CD4-positive, alpha-beta T cell treated with Interferon alpha-2 for 1 hour (primary cell): ENCODE measurements around the gene TRDN.
"Not testable (repeated sequence)": the region's sequence is repeated elsewhere in the genome, so short reads cannot be mapped to it uniquely, and the experiment has no call there.

ENCODE experiments used
- DNase-seq, 2 donors: peaks; one replicate each; pipeline ENCODE4 v3.0.0-alpha.2; 2020 to 2022

Gene TRDN

DNA sequence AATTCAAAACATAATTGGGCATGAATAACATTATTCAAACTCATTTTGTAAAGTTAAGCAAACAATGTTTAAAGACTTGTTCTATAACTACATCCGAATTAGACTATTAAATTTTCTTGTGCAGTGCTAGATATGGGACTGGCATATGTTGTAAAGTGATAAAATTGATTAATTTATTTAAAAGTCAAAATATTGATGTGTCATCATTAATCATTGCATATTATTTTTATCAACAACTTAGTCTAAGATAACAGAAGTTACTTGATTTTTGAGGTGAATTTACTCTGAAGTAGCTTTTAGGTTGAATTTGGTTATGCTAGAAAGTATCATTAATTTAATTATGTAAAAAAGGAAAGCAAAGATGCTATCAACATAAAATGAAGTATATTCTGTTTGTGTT lies 396.1 kb downstream of the TRDN start:
- DNase-seq, result no peak

DNA sequence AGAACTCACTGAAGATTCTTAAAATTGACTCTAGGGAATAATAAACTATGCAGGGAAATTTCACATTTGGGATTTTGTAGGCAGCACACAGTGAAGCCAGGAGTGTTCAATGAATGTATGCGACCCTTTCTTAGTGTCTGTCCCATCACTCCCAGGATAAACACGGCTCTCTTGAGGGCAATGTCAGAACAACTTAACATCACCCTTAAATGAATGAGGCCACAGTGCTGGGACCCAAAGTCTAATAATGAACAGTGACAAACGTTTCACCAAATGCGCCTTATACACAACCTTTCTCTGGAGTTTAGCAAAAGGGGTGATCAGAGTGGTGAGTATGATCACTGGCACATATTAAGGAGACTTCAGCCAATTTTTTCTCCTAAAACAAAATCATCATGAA lies 403.4 kb downstream of the TRDN start:
- no peak for DNase-seq

DNA sequence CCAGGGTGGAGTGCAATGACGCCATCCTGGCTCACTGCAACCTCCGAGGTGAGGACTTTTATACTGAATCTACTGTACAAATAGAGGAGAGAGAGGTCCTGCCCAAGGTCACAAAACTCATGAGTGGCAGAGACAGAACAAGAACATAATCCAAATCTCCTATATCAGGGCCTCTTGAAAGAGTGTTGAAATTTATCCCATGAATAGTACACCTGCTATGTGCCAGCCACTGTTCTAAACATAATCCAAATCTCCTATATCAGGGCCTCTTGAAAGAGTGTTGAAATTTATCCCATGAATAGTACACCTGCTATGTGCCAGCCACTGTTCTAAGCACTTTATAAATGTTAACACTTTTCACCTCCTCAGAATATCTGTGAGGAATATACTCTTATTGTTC lies 409.0 kb downstream of the TRDN start:
- not testable (repeated sequence) for DNase-seq

DNA sequence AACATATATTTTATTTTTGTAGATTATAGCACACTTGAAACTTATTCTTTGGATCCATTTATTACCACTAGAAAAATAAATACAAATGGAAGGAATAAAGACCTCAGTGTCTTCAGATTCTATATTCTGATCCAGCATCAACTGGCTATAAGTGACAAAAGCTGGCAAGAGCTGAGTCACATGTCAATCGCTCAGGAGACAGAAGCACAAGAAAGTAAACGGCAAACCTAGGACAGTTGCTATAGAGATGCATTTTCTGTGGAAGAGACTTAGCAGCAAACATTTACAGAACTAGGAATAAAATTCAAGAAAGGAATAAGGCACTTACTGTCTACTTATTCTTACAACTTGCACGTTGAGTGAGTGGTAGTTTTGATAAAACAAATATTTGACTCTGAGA lies 410.4 kb downstream of the TRDN start:
- no peak for DNase-seq

DNA sequence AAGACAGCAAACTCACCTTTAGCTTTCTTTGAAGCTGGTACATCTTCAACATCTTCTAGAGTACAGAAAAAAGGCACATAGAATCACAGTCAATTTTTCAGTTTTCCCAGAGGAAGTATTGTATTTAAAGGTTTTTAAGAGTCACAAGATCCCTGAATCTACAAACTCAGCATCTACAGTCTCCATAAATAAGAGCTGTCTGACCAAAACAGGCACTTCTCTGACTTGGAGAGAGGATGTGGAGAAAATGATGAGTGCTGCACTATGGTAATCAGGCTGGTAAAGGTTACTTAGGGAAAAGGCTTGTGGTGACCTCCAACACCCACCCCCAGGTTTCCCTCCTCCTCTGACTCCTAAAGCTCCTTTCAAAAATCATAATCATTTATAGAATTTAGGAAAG lies 412.7 kb downstream of the TRDN start:
- DNase-seq, result no peak

DNA sequence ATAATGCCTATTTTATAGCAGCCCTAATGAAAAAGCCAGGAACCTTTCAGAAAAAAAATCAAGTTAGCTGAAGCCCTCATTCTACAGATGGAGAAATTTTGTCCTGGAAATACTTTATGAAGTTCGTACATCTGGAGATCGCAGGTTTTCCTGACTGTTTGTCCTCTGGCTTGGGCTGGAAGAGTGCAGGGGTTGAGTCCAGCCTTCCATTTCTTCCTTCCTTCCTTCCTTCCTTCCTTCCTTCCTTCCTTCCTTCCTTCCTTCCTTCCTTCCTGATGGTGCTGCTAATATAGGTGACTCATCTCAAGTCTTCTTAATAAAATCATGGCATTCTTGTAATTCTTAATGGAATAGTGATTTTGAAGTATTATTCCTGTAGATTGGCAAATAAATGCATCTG lies 413.3 kb downstream of the TRDN start:
- no peak for DNase-seq

DNA sequence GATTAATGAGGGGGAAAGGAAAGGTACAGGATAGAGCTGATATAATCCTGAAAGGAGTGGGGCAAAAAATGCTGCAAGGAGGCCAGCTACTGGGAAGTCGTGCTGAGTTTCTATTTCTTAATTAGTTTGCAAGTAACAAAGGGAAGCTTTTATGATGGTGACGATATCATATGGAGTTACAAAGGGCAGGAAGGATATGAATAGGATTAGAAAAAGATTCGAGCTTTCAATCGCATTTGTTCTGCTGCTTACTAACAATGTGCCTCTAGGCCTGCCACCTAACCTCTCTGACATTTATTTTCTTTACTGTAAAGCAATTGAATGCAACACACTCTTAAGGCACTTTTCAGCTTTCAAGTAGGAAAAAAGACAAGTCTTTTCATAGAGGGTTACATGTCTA lies 421.5 kb downstream of the TRDN start:
- no peak for DNase-seq

DNA sequence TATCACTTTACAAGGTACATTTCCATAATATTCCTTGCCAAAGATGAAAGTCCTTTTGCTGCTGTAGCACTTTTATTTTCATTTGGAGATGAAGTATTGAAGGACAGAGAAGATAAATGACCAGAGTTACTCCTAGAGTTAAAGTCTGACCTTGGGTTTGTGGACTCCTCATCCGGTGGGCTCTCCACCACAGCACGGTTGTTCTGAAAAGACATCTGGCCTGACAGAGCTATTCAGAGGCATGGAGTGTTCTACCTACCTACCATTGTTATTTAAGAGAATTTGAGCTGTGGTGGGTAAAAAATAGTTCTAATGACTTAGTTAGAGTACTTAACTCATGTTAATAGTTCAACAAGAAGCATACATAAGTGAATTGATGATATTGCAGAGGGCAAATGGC lies 422.3 kb downstream of the TRDN start:
- DNase-seq, result no peak

DNA sequence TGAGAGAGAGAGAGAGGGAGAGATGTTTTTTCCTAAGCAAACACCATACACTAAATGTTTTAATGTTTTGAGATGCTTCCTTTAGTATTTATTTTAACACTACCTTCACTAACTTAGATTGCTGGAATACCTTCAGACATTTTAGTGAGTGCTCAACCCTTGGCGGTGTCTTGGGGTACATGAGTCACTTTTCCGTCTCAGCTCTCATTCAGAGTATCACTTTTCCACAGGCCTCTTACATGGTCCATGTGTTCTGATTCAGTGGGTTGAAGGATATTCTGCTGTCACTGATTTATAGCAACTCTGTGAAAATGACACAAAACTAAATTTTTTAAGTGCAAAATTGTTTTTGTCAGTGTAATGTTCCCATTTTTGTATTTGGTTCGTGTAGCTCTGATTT lies 422.8 kb downstream of the TRDN start:
- no peak for DNase-seq

DNA sequence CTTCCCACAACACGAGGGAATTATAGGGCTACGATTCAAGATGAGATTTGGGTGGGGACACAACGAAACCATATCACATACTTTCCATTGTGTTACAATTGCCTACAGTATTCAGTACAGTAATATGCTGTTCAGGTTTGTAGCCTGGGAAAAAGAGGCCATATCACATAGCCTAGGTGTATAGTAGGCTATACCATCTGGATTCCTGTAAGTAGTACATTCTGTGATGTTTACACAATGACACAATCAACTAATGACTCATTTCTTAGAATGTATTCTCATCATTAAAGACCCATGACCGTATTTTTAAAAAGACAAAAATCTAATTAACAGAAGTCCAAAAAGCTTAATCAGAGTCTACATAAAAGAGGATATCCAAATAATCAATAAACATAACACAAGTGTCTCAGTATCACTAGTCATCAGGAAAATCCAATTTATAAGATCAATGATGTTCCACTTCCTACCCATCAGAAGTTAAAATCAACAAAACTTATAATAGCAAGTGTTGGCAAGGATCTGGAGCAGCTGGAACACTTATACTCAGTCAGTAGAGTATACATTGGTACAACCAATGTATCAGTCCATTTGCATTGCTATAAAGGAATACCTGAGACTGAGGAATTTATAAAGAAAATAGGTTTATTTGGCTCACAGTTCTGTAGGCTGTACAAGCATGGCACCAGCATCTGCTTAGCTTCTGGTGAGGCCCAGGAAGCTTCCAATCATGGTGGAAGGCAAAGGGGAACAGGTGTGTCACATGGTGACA lies 424.8 kb downstream of the TRDN start:
- no peak for DNase-seq

DNA sequence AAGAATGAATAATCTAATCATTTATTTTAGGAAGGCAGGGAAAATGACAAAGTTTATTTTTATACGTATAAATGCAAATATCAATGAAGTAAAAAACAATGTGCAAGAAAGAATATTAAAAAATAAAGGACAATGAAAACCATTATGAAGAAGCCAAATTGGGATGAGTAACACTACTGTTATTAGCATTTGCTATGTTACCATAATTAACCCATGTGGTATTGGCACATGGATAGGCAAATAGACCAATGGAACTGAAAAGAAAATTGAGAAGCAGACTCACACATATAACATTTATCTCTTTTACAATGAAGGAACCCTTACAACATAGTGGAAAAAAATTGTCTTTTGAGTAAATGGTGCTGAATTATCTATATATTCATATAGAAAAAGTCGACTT lies 426.1 kb downstream of the TRDN start:
- no peak for DNase-seq

DNA sequence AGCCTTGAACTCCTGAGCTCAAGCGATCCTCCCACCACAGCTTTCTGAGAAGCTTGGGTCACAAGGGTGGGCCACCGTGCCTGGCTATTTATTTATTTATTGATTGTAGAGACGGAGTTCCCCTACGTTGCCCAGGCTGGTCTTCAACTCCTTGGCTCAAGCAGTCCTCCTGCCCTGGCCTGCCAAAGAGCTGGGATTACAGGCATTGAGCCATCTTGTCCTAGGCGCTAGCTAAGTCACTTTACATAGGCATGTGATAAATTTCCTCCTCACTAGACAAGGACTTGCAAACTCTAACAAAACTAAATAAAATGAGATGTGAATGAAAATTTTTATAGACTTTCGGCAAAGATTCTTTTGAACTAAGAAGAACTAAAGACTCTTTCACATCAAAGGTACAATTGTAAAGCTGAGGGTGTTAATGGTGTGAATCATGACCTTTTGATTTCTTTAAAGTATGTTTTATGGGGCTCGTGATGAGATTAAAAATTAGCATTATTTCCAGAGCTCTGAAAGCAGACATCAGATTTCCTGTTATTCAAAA lies 428.7 kb downstream of the TRDN start:
- DNase-seq, result no peak

DNA sequence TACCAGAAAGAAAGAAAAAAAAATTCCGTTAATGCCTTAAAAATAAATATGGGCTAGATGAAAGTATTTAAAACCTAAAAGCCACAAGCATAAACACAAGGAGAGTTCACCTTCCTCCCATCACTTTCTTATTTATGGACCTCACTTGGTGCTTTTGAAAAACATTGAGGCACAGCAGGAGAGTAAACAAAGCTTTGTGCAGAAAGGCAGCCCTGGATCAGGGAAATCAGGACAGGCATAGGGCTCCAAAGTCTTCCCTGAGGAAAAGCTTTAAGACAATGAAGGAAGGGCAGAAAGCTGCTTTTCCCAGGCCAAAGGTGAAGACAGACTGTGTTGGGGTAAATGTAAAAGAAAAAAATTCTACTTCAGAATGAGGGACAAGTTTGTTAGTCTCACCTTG lies 432.8 kb downstream of the TRDN start:
- no peak for DNase-seq

DNA sequence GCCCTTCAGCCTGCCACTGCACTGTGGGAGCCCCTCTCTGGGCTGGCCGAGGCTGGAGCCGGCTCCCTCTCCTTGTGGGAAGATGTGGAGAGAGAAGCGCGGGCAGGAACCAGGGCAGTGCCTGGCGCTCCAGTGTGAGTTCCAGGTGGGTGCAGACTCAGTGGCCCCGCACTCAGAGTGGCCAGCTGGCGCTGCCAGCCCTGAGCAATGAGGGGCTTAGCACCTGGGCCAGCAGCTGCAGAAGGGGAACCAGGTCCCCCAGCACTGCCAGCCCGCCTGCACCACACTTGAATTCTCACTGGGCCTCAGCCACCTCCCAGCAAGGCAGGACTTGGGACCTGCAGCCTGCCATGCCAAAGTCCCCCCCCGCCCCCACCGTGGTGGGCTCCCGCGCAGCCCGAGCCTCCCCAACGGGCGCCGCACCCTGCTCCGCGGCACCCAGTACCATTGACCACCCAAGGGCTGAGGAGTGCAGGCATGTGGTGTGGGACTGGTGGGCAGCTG lies 434.8 kb downstream of the TRDN start:
- no peak for DNase-seq

DNA sequence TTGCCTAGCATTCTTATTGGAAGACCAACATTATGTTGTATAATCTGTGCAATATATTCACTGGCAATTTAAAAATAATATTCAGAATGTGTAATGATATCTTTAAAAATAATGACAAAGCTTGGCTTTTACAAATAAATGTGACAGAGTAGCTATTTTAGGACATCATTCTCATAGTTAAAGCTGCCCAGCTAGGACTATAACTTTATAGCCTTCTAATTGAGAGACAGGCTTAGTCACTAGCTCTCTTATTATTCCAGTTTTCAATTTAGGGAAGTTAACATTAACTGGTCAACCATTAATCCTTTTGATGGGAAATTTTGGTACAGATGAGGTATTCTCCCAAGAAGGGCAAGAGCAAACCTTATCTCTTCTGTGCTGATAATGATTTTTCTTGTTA lies 443.5 kb downstream of the TRDN start:
- no peak for DNase-seq

DNA sequence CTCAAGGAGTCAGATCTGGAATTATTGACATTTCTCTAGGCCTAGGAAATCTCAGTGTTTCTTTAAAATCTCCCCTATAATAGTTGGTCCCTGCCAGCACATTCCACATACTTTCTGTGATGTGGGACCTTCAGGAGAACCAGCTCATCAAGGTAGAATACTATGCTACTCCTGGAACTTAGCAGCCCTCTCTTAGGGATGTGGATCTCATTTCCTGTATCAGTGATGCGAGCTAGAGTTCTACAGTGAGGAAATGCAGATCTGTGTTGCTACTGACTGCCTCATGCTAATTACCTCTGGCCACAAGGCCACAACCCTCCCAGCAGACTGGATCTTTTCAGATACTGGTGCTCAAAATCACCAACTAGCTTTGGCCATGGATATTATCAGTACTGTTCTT lies 446.9 kb downstream of the TRDN start:
- DNase-seq, result no peak

DNA sequence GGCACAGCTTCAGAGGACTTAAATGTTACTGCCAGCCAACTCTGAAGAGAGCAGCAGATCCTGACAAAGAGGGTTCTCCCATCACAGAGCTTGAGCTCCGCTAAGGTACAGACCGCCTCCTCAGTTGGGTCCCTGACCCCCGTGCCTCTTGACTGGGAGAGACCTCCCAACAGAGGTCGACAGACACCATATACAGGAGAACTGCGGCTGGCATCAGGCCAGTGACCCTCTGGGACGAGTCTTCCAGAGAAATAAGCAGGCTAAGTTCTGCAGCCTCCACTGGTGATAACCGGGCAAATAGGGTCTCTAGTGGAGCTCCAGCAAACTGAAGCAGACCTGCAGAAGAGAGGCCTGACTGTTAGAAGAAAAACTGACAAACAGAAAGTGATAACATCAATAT lies 453.8 kb downstream of the TRDN start:
- DNase-seq, result no peak

DNA sequence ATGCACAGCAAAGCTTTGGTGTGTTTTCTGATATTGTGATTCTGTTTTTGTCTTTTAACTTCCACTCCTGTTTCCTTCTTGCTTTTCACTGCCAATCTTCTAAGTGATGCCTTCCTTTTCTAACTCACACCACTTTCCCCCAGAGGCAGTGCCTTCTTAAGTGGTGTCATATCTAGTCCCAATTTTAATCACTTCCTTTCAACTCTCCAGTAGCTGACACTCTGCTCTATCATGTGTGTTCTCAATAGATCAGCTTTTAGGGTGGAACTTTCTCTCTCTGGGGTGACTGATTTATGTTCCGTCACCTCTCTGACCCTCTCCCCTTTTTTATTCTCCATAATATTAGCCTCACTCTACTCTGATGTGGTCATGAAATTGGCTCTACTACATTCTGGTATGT lies 460.0 kb downstream of the TRDN start:
- no peak for DNase-seq

DNA sequence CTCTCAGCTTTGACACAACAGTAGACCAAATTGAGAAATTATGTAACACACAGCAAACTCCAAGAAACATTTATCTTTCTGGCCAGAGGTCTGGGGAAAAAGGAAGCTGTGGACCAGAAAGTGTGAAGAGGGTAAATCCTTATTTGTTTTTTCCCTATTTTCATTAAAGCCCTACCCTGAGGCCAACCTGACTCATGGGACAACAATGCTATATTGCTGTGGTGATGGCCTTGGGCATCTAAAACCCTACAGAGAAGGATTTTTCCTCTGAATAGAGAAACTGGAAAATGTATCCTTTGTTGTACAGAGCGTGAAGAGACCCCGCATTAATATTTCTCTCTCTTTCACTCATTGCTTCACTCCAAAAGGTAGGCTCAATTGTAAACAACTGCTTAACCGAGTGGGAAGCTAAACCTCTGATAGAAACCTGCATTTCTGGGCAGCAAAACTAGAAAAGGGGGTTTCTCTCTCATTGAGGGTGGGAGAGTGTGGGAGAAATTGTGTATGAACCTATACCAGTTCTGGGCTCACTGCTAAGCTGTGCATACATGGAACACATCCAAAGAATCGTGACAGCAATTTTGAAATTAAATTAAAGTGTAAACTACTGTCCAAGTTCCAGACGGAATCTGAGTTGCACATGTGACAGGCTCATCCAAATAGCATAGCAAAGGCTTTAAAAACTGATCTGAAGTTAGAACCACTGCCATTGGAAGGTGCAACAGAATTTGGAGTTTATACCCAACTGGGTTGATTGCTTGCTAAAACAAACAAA lies 465.2 kb downstream of the TRDN start:
- no peak for DNase-seq

DNA sequence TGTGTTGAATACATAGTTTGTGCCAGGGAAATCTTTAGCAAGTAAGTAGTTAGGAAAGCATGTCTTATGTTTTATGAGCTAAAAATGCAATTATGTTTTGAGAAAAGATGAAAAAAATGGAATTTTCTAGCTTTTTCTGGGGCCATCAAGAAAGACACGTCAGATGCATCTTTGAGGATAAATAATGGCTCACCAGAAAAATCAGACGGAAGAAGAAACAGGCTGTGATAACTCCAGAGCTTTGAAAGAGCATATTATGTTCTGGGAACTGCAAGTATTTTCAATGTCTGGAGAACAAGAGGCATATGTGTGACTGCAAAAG lies 467.0 kb downstream of the TRDN start:
- no peak for DNase-seq

DNA sequence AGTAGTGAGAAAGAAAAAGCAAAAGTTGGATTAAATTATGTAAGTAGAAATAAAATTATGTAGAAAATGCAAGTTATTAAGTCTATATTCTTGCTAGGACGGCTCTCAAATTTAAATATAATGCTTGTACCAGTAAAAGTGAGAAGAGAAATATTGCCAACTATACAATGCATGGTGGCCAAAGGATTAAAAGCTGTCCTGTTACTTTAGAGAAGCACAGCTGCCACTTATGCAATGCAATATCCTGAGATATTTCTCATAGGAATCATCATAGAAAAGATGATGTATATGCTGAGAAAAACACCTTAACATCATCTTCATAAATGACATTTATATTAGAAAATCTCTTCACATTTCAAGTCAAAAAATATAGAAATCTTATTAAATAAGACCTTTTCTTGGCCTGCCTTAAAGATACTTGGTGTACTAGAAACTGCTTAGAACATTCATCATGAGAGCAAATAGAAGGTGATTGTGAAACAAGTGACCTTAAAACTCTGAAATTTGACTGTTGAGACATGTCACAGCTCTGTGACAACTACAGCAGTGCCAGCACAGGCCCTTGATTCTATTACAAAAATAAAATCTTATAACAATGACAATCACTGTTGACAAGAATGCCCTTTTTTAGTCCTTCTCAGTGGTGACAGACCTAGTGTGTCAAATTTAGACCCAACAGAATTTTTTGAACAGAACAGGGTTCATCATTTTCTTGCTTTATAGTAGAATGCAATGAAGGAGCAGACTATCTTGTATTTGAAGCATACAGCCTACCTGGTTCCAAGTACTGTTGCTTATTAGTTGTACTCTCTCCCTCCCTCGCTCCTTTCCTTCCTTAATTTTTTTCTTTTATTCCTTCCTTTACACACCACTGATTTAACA lies 467.6 kb downstream of the TRDN start:
- DNase-seq, result no peak

DNA sequence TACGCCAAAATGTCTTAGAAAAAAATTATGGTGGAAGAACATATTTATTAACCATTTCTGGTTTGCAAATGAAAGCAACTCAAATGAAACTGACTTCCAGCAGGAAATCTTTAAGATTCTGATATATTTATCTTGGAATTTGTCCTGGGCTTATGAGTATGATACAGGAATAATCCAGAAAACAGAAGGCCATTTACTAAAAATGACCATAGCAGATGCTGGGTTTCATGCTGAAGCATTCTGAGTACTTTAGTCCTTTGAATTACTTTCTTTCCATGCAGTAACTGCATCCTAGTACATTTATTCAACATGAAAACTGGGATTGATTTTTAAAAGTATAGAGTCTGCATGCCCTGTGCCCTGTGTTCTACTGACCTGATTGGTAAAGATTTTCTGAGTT lies 468.3 kb downstream of the TRDN start:
- DNase-seq, result no peak
